NCI-H82 treated with DMSO at 0.1 percent for 48 hours (cell line): Measurements from ENCODE around the gene AGAP1.
A peak's percentile ranks its signal among the peaks of the same experiment; 100 is the strongest.

ENCODE experiments used
- DNase-seq: peaks from one replicate; lab custom pipeline; 2025; ENCODE audit not compliant: unreplicated experiment; lab: John Stamatoyannopoulos, UW

Gene AGAP1

GRCh38 chr2:235486729-235487128 is 7.1 kb upstream of the AGAP1 start:
- DNase-seq: no peak

GRCh38 chr2:235489897-235490296 is 3.9 kb upstream of the AGAP1 start:
- no peak for DNase-seq

- no peak for DNase-seq
Observed at GRCh38 chr2:235492850-235493344, 946 bp upstream of the AGAP1 start.

- DNase-seq: no peak
Observed at GRCh38 chr2:235493402-235493774, 455 bp upstream of the AGAP1 start.

- no peak for DNase-seq
Observed at GRCh38 chr2:235494716-235495372, 1.0 kb downstream of the AGAP1 start.

- no peak for DNase-seq
Observed at GRCh38 chr2:235495373-235496238, 1.8 kb downstream of the AGAP1 start.

- DNase-seq: no peak
Observed at GRCh38 chr2:235496239-235496621, 2.4 kb downstream of the AGAP1 start.

GRCh38 chr2:235497096-235497495 is 3.3 kb downstream of the AGAP1 start:
- no peak for DNase-seq

GRCh38 chr2:235498541-235498940 is 4.7 kb downstream of the AGAP1 start:
- DNase-seq: no peak

GRCh38 chr2:235498946-235499812 is 5.3 kb downstream of the AGAP1 start:
- no peak for DNase-seq

GRCh38 chr2:235500110-235500760 is 6.4 kb downstream of the AGAP1 start:
- DNase-seq: no peak

GRCh38 chr2:235500761-235501672 is 7.2 kb downstream of the AGAP1 start:
- no peak for DNase-seq

- peak; percentile 86 for DNase-seq
Observed at GRCh38 chr2:235501673-235502031, 7.8 kb downstream of the AGAP1 start.

GRCh38 chr2:235502336-235502735 is 8.5 kb downstream of the AGAP1 start:
- DNase-seq: no peak

GRCh38 chr2:235504441-235505180 is 10.8 kb downstream of the AGAP1 start:
- DNase-seq: no peak

- no peak for DNase-seq
Observed at GRCh38 chr2:235505181-235505741, 11.4 kb downstream of the AGAP1 start.

- DNase-seq: no peak
Observed at GRCh38 chr2:235506291-235506996, 12.6 kb downstream of the AGAP1 start.

- DNase-seq: no peak
Observed at GRCh38 chr2:235506997-235507615, 13.3 kb downstream of the AGAP1 start.
